Measurements from ENCODE around the gene DHX57. TPM values are rescaled to one million over a fixed set of nuclear protein-coding genes. Genes with fewer than 3 reads are reported as not detected.
A peak's percentile ranks its signal among the peaks of the same experiment; 100 is the strongest.
"Not testable (repeated sequence)": the region's sequence is repeated elsewhere in the genome, so short reads cannot be mapped to it uniquely, and the experiment has no call there.

The DHX57 gene
- total RNA-seq, 1 experiment from 2014 or later: 38.1 TPM

DNA sequence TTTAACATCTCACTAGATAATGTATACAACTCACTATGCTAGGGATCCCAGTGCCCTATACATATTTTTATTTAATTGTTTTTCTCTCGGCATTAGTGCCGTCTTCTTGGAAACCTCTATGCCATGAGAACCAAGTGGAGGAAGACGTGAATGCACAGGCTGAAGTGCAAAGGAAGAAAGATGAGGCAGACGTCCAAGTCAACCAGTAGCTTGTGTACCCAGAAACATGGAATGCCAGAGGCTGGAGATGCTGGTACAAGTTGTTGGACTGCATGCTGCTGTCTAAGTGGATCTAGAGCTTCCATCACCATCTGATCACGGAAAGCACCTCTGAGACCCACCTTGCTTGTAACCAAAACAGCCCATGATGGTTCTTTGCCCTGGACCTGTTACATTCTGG lies 110.2 kb downstream of the DHX57 start:
- no peak for DNase-seq (ENCODE audit: low spot score)
- in situ Hi-C loops (cut with HindIII; ENCODE audit: low sequenced_read_pairs): no loop called here

DNA sequence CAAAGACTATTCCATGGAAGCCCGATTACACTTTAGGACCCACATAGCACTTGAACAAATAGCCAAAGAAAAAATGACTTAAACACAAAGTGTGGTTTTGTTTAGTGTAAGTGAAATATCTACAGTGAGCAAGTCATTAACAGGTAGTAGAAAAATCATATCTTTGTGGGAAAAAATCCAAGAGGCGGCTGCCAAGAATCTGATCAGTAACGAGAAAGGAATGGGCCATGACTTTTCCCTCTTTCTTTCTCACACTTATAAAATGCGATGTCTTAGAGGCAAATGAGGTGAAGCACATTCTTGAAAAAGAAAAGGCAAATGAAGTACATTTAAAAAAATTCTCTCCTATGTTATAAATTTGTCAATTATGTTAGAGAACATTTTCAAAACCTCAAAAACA lies 110.6 kb downstream of the DHX57 start:
- no peak for DNase-seq (ENCODE audit: low spot score)
- in situ Hi-C loops (cut with HindIII; ENCODE audit: low sequenced_read_pairs): no loop called here

DNA sequence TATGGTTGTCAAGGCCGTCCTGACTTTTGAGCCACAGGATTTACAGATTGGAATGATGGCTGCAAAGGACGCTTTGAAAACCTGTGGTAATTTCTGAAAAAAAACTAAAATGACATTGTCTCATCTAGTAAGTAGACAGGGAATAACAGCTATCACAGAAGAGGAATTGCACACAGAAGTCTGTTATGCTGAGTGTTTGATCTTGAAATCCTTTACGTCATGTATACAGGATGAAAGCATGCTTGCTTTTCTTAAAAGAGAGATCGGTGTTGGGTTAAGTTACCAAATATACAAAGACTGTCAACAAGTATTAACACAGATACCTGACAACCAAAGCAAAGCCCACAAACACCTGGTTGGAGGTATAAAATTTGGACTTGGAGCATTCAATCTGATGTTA lies 112.0 kb downstream of the DHX57 start:
- in situ Hi-C loops (cut with HindIII; ENCODE audit: low sequenced_read_pairs): no loop called here
- DNase-seq (ENCODE audit: low spot score): no peak

DNA sequence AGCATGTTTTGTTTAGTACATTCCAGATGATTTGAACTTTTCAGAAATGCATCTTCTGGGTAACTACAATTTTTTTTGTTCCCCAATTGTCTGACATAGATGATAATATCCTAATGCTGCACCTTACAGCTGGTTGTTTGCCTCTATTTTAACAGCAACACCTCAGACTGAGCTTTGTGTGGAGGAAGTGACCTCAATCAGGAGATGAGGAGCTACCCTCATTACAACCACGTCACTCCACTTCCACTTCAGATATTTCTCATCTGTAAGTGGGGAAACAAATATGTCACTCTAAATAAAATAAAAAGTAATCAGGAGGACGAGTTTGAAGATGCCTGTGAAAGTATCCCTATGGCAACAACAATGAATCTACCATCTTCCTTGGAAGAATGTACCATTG lies 112.5 kb downstream of the DHX57 start:
- DNase-seq (ENCODE audit: low spot score): no peak
- in situ Hi-C loops (cut with HindIII; ENCODE audit: low sequenced_read_pairs): no loop called here

DNA sequence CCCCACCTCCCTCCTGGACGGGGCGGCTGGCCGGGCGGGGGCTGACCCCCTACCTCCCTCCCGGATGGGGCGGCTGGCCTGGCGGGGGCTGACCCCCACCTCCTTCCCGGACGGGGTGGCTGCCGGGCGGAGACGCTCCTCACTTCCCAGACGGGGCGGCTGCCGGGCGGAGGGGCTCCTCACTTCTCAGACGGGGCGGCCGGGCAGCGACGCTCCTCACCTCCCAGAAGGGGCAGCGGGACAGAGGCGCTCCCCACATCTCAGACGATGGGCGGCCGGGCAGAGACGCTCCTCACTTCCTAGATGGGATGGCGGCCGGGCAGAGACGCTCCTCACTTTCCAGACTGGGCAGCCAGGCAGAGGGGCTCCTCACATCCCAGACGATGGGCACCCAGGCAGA lies 119.8 kb downstream of the DHX57 start:
- DNase-seq (ENCODE audit: low spot score); in situ Hi-C loops (cut with HindIII; ENCODE audit: low sequenced_read_pairs): not testable (repeated sequence)

DNA sequence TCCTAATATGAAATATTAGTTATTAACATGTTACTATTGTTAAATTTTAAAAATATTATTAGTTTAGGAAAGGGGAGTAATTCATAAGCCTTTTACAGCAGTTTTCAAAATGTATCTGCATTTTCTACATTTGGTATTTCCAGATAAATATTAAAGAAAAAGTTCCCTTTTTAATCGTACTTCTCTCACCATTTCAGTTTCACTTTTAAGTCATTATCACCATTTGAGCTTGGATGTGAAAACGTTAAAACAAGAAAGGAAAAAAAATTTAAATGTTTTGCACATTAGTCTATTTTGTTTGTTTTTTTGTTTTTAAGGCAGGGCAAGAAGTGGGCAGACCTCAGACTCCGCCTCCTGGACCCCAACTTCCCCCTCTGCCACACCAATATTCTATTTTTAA lies 121.2 kb downstream of the DHX57 start:
- in situ Hi-C loops (cut with HindIII; ENCODE audit: low sequenced_read_pairs): no loop called here

DNA sequence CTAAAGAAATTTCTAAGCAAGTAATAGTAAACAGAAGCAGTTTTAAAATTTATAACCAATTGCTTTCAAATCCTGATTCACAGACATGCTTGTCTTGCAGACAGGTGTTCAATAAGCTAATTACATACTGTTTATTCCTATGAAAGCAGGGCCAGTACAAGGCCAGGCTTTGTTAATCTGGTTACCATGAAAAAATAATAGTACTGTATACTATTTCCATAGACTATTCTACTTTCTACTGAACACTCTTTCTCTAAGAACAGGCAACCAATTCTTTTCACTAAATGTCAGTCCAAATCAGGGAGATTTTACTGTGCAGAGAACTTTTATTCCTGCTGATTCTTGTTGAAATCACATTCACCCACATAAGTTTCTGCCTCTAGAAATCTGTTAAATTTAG lies 121.7 kb downstream of the DHX57 start:
- DNase-seq (ENCODE audit: low spot score): no peak
- in situ Hi-C loops (cut with HindIII; ENCODE audit: low sequenced_read_pairs): no loop called here

More for the DNA sequence above, 121.2 kb downstream of the DHX57 start:
- DNase-seq (ENCODE audit: low spot score): no peak

DNA sequence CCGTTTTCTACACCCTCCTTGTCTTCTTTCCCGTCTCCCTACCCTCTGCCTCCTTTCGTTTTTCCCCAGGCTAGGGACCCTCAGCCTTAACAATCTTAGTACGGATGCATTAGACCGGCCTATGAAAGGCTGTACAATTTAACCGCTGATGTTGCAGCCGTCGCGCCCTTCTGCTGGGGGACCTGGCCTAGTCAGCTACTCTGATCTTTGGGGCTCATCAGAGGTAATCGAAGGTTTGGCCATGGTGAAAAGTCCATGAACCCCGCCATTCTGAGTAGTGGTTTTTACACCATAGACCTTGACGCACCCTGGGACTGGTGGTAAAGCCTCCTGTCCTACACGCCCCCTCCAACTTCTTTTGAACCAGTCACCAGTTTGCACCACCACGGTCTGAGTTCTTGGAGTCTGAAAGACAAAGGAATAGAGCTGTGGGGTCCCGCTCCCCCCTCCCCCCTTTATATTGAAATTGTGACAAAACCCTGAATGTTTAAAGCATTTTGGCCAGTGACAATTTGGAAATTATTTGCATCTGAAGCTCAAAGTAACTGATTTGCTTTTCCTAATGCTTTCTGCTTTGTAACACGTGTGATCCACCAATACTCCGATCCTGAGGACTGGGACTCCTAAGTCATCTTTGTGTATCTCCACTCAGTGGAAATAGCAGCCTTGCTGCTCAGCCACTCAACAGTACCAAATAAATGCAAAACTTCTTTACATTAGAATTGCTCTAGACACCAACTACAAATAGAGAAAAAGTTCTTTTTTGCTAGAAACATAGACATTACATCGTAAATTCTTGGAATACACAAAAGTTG lies 123.9 kb downstream of the DHX57 start:
- in situ Hi-C loops (cut with HindIII; ENCODE audit: low sequenced_read_pairs): no loop called here
- DNase-seq (ENCODE audit: low spot score): no peak

DNA sequence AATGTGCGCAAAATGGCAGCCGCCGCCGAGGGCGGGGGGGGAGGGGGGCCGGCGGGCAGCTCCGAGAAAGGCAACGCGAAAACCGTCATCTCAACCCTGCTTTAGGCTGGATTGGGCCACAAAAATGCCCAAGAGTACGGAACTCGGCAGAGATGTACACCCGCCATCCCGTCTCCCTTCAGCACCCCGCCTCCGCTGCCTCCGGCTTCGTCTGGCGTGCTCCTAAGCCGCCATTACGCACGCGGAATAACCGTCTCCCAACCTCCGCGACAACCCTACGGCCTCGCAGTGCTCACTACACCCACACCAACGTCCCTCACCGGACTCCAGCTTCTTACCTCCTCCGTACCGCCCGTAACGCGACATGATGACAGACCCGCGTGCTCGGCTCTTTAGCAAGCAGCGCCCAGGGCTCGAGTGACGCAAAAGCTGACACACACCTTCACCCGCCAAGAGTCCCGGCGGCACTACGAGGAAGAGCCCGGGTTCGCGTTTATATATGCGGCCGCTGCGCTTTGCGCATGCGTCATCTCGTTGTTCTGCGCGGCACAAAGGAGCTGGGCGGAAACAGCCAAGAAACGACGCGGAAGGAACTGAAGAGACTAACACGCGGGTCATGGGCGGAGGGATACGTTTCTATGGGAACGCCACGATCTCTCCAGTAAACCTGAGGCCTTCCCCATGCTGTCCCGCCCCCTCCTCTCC lies 124.7 kb downstream of the DHX57 start, which contains the start of gene SRSF7:
Gene SRSF7, minus strand, starts transcription at position 471 of the 705 bp plus-strand sequence. Its CDS starts 105 bp downstream, at position 366.
- peak; percentile 98 for DNase-seq (ENCODE audit: low spot score)
- in situ Hi-C loops (cut with HindIII; ENCODE audit: low sequenced_read_pairs): no loop called here

DNA sequence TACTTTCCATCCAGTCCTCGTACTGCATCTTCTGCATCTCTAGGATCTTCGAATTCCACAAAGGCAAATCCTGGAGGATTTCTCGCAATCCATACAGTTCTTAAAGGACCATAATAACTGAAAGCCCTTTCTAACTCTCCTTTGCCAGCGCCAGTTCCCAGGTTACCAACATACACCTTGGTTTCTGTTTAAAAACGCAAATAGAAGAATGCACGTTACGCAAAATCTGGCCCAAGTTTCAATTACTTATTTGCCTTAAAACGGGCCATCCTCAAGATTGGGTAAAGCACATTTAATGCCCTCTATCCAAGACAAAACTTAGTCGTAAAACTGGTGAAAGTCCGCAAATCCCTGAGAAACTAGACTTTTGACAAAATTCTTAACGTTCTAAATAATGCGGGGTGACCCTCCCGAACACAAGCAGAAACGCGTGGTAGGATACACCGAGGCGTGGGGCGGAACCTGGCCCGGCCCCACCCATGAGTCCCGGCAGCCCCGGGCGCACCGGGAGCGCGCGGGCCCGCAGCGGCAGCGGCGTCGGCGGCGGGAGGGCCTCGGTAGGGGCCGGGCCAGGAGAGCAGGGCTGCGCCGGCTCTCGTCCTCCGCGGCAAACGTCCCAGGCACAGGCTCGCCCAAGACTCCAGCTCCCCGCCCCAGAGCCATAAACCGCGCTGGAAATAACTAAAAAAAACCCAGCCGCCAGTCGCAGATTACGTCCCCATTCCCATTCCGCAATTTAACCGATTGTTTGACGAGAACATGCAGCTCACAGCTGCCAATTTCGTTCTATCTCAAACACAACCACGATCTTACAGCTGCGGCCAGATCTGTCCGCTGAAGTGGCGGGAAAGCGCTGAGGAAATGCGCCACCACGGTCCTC lies 125.5 kb downstream of the DHX57 start:
- in situ Hi-C loops (cut with HindIII; ENCODE audit: low sequenced_read_pairs): no loop called here
- DNase-seq (ENCODE audit: low spot score): peak; percentile 56

DNA sequence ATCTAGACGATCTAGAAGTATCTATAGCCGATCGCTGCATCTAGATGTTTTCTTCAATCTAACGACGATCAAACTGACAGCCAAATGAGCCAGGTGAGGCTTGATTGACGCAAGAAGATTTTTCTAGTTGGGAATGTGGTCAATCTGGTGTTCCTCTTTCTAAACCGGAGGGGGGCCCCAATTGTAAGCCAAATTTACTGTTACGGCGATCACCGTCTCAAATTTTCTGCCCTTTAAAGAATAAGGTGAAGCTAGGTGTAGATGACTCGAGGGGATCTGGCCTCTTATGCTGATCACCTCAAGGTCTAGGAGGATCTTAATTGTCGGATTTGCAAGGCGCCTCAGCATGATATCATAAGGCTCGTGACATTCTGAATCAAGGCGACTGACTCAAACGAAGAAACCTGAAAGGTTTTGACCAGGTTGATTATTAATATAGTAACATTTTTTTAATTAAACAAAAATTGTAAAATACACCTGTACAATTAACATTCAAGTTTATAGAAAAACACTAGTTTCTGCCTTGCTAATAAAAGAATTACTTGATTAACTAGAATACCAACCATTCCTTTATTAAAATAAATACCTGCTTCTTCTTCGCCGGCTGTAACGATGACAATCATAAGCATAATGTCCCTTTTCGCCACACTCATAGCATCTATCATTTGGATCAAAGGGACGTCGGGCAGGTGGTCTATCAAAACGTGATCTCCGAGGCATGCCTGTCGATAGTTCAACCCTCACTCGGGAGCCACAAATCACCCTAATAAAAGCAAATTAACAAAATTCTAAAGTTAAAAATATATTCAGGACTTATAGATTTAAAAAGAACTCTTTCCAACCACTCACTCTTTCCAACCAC lies 126.6 kb downstream of the DHX57 start:
- no peak for DNase-seq (ENCODE audit: low spot score)
- in situ Hi-C loops (cut with HindIII; ENCODE audit: low sequenced_read_pairs): no loop called here

DNA sequence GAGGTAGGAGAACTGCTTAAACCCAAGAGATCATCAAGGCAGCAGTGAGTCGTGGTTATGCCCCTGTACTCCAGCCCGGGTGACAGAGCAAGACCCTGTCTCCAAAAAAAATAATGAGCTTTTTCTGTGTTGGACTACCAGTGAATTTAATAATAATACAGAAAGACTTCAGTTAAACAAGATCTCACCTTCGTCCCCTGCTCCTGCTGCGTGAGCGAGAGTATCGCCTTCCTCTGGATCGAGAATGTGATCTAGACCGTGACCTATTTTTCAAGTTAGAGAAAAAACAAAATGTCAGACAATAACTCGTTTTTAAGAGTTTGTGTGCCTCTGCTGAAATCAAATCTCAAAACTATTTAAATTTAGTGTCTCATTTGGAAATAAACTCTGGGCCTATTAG lies 127.3 kb downstream of the DHX57 start:
- in situ Hi-C loops (cut with HindIII; ENCODE audit: low sequenced_read_pairs): no loop called here
- DNase-seq (ENCODE audit: low spot score): no peak

DNA sequence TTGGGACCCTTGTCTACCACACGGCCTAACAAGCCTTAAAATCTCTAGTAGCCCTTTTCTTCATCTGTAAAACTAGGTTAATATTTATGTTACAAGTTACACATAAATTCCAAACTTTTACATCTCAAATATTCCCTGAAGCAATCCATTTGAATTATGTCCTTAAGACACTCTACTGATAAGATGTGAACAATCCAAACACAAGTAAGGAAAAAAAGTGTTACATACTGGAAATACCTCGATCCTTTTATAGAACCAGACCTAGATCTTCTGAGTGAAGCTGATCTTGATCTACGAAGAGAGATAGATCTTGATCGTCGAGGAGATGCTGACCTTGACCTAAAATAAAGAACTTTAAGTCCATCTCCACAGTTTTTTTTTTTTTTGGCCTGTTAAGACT lies 127.9 kb downstream of the DHX57 start:
- in situ Hi-C loops (cut with HindIII; ENCODE audit: low sequenced_read_pairs): no loop called here

More for the DNA sequence above, 127.9 kb downstream of the DHX57 start:
- no peak for DNase-seq (ENCODE audit: low spot score)

Other genes with a start within 250 kb of the DHX57 start
- 27.0 and 37.0 TPM in 2 replicates for gene GALM, start 209.8 kb downstream of the DHX57 start, total RNA-seq (2014; rRNA removed; shearing (Covaris generic))
- gene SRSF7, start 124.6 kb downstream of the DHX57 start, total RNA-seq (2014; rRNA removed; shearing (Covaris generic)): 183 and 238 TPM in 2 replicates
- gene GEMIN6, start 97.7 kb downstream of the DHX57 start, total RNA-seq (2014; rRNA removed; shearing (Covaris generic)): 18.8 and 22.2 TPM in 2 replicates
- gene MORN2, start within 50 bp of the DHX57 start, total RNA-seq (2014; rRNA removed; shearing (Covaris generic)): 29.6 and 30.5 TPM in 2 replicates
- gene ARHGEF33, start 13.9 kb upstream of the DHX57 start, total RNA-seq (2014; rRNA removed; shearing (Covaris generic)): not detected in 2 replicates
- 5.0 and 22.0 TPM in 2 replicates for gene SOS1, start 245.1 kb upstream of the DHX57 start, total RNA-seq (2014; rRNA removed; shearing (Covaris generic))

Measured in G401 (cell line).